ENCODE data around the gene MRPS23.
A peak's percentile ranks its signal among the peaks of the same experiment; 100 is the strongest.
"Not testable (repeated sequence)": the region's sequence is repeated elsewhere in the genome, so short reads cannot be mapped to it uniquely, and the experiment has no call there.

Gene MRPS23

GRCh38 chr17:57861790-57862693 lies 12.2 kb upstream of the MRPS23 start:
- no peak for DNase-seq

GRCh38 chr17:57861000-57861789 lies 11.4 kb upstream of the MRPS23 start:
- peak; percentile 92 for DNase-seq

- no peak for DNase-seq
These were observed 10.7 kb upstream of the MRPS23 start for GRCh38 chr17:57860414-57860999.

- no peak for DNase-seq
These were observed 10.0 kb upstream of the MRPS23 start for GRCh38 chr17:57859601-57860413.

GRCh38 chr17:57858838-57859237 lies 9.0 kb upstream of the MRPS23 start:
- no peak for DNase-seq

- DNase-seq, result no peak
These were observed 7.2 kb upstream of the MRPS23 start for GRCh38 chr17:57856792-57857620.

- DNase-seq, result no peak
These were observed 5.7 kb upstream of the MRPS23 start for GRCh38 chr17:57855391-57856035.

GRCh38 chr17:57853695-57854094 lies 3.9 kb upstream of the MRPS23 start:
- no peak for DNase-seq

GRCh38 chr17:57852955-57853328 lies 3.1 kb upstream of the MRPS23 start:
- DNase-seq, result no peak

GRCh38 chr17:57852092-57852954 lies 2.5 kb upstream of the MRPS23 start:
- no peak for DNase-seq

GRCh38 chr17:57849163-57849873 lies 526 bp downstream of the MRPS23 start:
- peak; percentile 46 for DNase-seq

- not testable (repeated sequence) for DNase-seq
These were observed 3.5 kb downstream of the MRPS23 start for GRCh38 chr17:57846056-57846945.

GRCh38 chr17:57842280-57842679 lies 7.6 kb downstream of the MRPS23 start:
- DNase-seq, result no peak

GRCh38 chr17:57839571-57839923 lies 10.3 kb downstream of the MRPS23 start:
- DNase-seq, result no peak

- DNase-seq, result no peak
These were observed 10.8 kb downstream of the MRPS23 start for GRCh38 chr17:57838857-57839570.

GRCh38 chr17:57838453-57838852 lies 11.4 kb downstream of the MRPS23 start:
- no peak for DNase-seq

- no peak for DNase-seq
These were observed 14.4 kb downstream of the MRPS23 start for GRCh38 chr17:57835333-57835900.

Measured in MV-4-11 (cell line).